Lower leg skin (tissue), 3 donors: ENCODE measurements around the gene PRICKLE2.

Experiments
- POLR2A ChIP-seq, 2 donors: fragments of 450-650 bp; IDR thresholded peaks; one replicate each; pipeline ENCODE4 v1.6.1; 2016 to 2017; ENCODE audit warnings: antibody characterized with exemption in 2 of 2, mild to moderate bottlenecking in 1 of 2, moderate library complexity in 1 of 2
- TF ChIP-seq, protein P1 (sequence below), 3 donors: fragments of 450-650 bp; IDR thresholded peaks; one replicate each; pipeline ENCODE4 v1.5.1; 2016; ENCODE audit warnings: antibody characterized with exemption in 3 of 3, mild to moderate bottlenecking in 3 of 3, moderate library complexity in 2 of 3

DNA sequence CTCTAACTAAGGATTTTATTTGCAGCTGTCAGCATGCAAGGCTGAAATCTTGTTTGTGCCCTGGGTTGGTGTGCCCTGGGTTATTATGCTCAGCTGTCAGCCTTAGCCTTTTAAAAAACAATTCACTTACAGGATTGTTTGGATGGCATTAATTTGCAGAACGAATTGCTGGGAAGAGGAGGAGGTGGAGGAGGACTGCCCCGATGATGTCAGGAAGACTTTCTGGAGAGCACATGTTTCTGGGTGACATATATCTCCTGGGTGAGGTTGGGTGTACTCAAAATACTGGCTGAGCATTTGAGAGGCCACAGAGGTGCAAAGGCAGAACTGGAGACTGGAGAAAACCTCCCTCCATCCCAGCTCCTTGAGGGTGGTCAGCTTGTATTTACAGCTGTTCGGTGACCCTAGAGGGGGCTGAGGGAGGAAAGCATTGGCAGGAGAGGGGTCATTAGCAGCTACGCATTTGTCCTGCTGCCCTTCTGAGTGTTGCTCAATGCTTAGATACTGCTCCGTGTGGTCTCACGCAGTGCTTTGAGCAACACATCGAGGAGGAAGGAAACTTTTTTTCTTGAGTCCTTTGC lies 142.2 kb downstream of the PRICKLE2 start:
- TF ChIP-seq, protein P1, sequence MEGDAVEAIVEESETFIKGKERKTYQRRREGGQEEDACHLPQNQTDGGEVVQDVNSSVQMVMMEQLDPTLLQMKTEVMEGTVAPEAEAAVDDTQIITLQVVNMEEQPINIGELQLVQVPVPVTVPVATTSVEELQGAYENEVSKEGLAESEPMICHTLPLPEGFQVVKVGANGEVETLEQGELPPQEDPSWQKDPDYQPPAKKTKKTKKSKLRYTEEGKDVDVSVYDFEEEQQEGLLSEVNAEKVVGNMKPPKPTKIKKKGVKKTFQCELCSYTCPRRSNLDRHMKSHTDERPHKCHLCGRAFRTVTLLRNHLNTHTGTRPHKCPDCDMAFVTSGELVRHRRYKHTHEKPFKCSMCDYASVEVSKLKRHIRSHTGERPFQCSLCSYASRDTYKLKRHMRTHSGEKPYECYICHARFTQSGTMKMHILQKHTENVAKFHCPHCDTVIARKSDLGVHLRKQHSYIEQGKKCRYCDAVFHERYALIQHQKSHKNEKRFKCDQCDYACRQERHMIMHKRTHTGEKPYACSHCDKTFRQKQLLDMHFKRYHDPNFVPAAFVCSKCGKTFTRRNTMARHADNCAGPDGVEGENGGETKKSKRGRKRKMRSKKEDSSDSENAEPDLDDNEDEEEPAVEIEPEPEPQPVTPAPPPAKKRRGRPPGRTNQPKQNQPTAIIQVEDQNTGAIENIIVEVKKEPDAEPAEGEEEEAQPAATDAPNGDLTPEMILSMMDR (IDR thresholded peaks at IDR 0.05), result no peak
- no peak for TF ChIP-seq POLR2A (IDR thresholded peaks at IDR 0.05)
